H9 (cell line): ENCODE measurements around the gene GYS2. TPM values are rescaled to one million over a fixed set of nuclear protein-coding genes. Genes with fewer than 3 reads are reported as not detected.

Experiments used
- DNase-seq: peaks from one replicate; pipeline ENCODE4 v3.0.0-alpha.2; 2017
- H2AFZ ChIP-seq: one replicate; pipeline ENCODE4 v1.6.1; 2013; ENCODE audit warnings: mild to moderate bottlenecking, low read length, control low read depth, moderate library complexity
- H2AK5ac ChIP-seq: 2 replicates; pipeline ENCODE4 v1.6.1; 2013; ENCODE audit warnings: low read length, control low read depth, mixed read lengths; ENCODE audit not compliant: insufficient read length
- H2BK120ac ChIP-seq: one replicate; pipeline ENCODE4 v1.6.1; 2013; ENCODE audit warnings: low read depth, mild to moderate bottlenecking, low read length, control low read depth, inconsistent platforms; ENCODE audit not compliant: poor library complexity, severe bottlenecking
- H2BK12ac ChIP-seq: 2 replicates; pipeline ENCODE4 v1.6.1; 2013; ENCODE audit warnings: low read length, control low read depth, mixed read lengths, low read depth; ENCODE audit not compliant: insufficient read length
- H2BK15ac ChIP-seq: 2 replicates; pipeline ENCODE4 v1.6.1; 2013; ENCODE audit warnings: low read depth, low read length, control low read depth
- H2BK20ac ChIP-seq: one replicate; pipeline ENCODE4 v1.6.1; 2013; ENCODE audit warnings: low read depth, mild to moderate bottlenecking, low read length, control low read depth, inconsistent platforms; ENCODE audit not compliant: poor library complexity, severe bottlenecking
- H2BK5ac ChIP-seq: 2 replicates; pipeline ENCODE4 v1.6.1; 2013; ENCODE audit warnings: low read length, control low read depth, mixed read lengths; ENCODE audit not compliant: insufficient read length
- H3K14ac ChIP-seq: 2 replicates; pipeline ENCODE4 v1.6.1; 2013; ENCODE audit warnings: low read length, control low read depth; ENCODE audit not compliant: insufficient read depth
- H3K18ac ChIP-seq: 2 replicates; pipeline ENCODE4 v1.6.1; 2013; ENCODE audit warnings: low read depth, mild to moderate bottlenecking, mixed read lengths, low read length, control low read depth; ENCODE audit not compliant: insufficient read length
- H3K23ac ChIP-seq: 2 replicates; pipeline ENCODE4 v1.6.1; 2013; ENCODE audit warnings: low read length, control low read depth, mixed read lengths, low read depth; ENCODE audit not compliant: insufficient read length
- H3K23me2 ChIP-seq: 2 replicates; pipeline ENCODE4 v1.6.1; 2013; ENCODE audit warnings: low read depth, mild to moderate bottlenecking, mixed read lengths, low read length, control low read depth; ENCODE audit not compliant: insufficient read length, poor library complexity, severe bottlenecking
- H3K27ac ChIP-seq: 2 replicates; pipeline ENCODE4 v1.5.1; 2013; ENCODE audit warnings: low read length, control low read depth, mixed read lengths, low read depth; ENCODE audit not compliant: insufficient read length
- H3K27me3 ChIP-seq: 2 replicates; pipeline ENCODE4 v1.6.1; 2013; ENCODE audit warnings: low read length, control low read depth, inconsistent platforms; ENCODE audit not compliant: insufficient read depth
- H3K4ac ChIP-seq: 2 replicates; pipeline ENCODE4 v1.6.1; 2013; ENCODE audit warnings: low read depth, mild to moderate bottlenecking, control low read depth, inconsistent platforms, low read length, moderate library complexity
- H3K4me1 ChIP-seq: 2 replicates; pipeline ENCODE4 v1.6.1; 2013; ENCODE audit warnings: low read length, control low read depth, inconsistent platforms; ENCODE audit not compliant: insufficient read depth
- H3K4me2 ChIP-seq: 2 replicates; pipeline ENCODE4 v1.6.1; 2013; ENCODE audit warnings: low read length, control low read depth, mixed read lengths; ENCODE audit not compliant: insufficient read length, insufficient read depth
- H3K56ac ChIP-seq: 2 replicates; pipeline ENCODE4 v1.6.1; 2013; ENCODE audit warnings: low read depth, mild to moderate bottlenecking, mixed read lengths, low read length, control low read depth; ENCODE audit not compliant: insufficient read length
- H3K79me1 ChIP-seq: 2 replicates; pipeline ENCODE4 v1.6.1; 2013; ENCODE audit warnings: low read depth, mild to moderate bottlenecking, moderate library complexity, low read length, control low read depth, inconsistent platforms; ENCODE audit not compliant: insufficient read depth, poor library complexity, severe bottlenecking
- H3K79me2 ChIP-seq: 2 replicates; pipeline ENCODE4 v1.6.1; 2013; ENCODE audit warnings: low read length, control low read depth, inconsistent platforms; ENCODE audit not compliant: insufficient read depth
- H3K9ac ChIP-seq: 2 replicates; pipeline ENCODE4 v1.6.1; 2013; ENCODE audit warnings: low read length, control low read depth, mixed read lengths; ENCODE audit not compliant: insufficient read length; ENCODE audit errors: extremely low read depth
- H3K9me3 ChIP-seq: one replicate; pipeline ENCODE4 v1.6.1; 2013; ENCODE audit warnings: low read depth, low read length, inconsistent platforms; ENCODE audit not compliant: control insufficient read depth
- H3T11ph ChIP-seq: one replicate; pipeline ENCODE4 v1.6.1; 2013; ENCODE audit warnings: mild to moderate bottlenecking, low read length, control low read depth, inconsistent platforms
- H4K20me1 ChIP-seq: one replicate; pipeline ENCODE4 v1.6.1; 2013; ENCODE audit not compliant: control insufficient read depth, insufficient read length, insufficient read depth
- H4K5ac ChIP-seq: 2 replicates; pipeline ENCODE4 v1.6.1; 2013; ENCODE audit warnings: low read depth, mild to moderate bottlenecking, mixed read lengths, low read length, control low read depth; ENCODE audit not compliant: insufficient read length
- H4K8ac ChIP-seq: replicated peaks from 2 replicates; pipeline ENCODE4 v1.6.1; 2013; ENCODE audit warnings: low read length, control low read depth, mixed read lengths, low read depth; ENCODE audit not compliant: insufficient read length
- H4K91ac ChIP-seq: 2 replicates; pipeline ENCODE4 v1.6.1; 2013; ENCODE audit warnings: low read depth, mild to moderate bottlenecking, moderate library complexity, mixed read lengths, low read length, control low read depth; ENCODE audit not compliant: insufficient read length
- H3K27ac Mint-ChIP-seq, 3 experiments: 2 replicates in 2 of 3; 3 replicates in 1 of 3; pipeline ENCODE4 v1.8.0; 2020 to 2021; ENCODE audit warnings: mixed read lengths in 3 of 3, mild to moderate bottlenecking in 1 of 3, moderate library complexity in 1 of 3
- H3K27me3 Mint-ChIP-seq: 2 replicates; pipeline ENCODE4 v1.8.0; 2021; ENCODE audit warnings: low read depth, mild to moderate bottlenecking, moderate library complexity, mixed read lengths
- H3K36me3 Mint-ChIP-seq, 3 experiments: 2 replicates in 2 of 3; 3 replicates in 1 of 3; pipeline ENCODE4 v1.8.0; 2020 to 2021; ENCODE audit warnings: low read depth in 3 of 3, mixed read lengths in 3 of 3; ENCODE audit not compliant: insufficient read depth in 1 of 3
- H3K4me1 Mint-ChIP-seq, 2 experiments: 2 replicates each; pipeline ENCODE4 v1.8.0; 2020; ENCODE audit warnings: mixed read lengths in 2 of 2
- H3K4me3 Mint-ChIP-seq, 2 experiments: 2 replicates in 1 of 2; 3 replicates in 1 of 2; pipeline ENCODE4 v1.8.0; 2020 to 2021; ENCODE audit warnings: mild to moderate bottlenecking in 2 of 2, mixed read lengths in 2 of 2, moderate library complexity in 1 of 2
- H3K9me3 Mint-ChIP-seq, 2 experiments: 2 replicates in 1 of 2; 3 replicates in 1 of 2; pipeline ENCODE4 v1.8.0; 2020; ENCODE audit warnings: mild to moderate bottlenecking in 2 of 2, mixed read lengths in 2 of 2, moderate library complexity in 1 of 2
- CTCF ChIP-seq: fragments of 200-600 bp; sonication (generic); conservative IDR thresholded peaks from 3 replicates; pipeline ENCODE4 v1.8.0; 2021; ENCODE audit warnings: antibody characterized with exemption, mild to moderate bottlenecking
- WGBS: extraction: QIAGEN DNeasy Blood & Tissue Kit; methylation state at CpG from one replicate; pipeline ENCODE4 v1.1.7; 2013; ENCODE audit warnings: missing lambda C conversion rate, low lambda C conversion rate, mixed read lengths; ENCODE audit not compliant: insufficient read length; ENCODE audit errors: extremely low coverage; 5-methylcytosine and 5-hydroxymethylcytosine counted together
- total RNA-seq: library from RNA; stranded (reverse); gene quantifications from 2 replicates; pipeline ENCODE4 v1.2.1, GENCODE V29; 2021

GYS2 gene
- total RNA-seq, 1 experiment from 2014 or later, result not detected

- Mint-ChIP-seq H3K27me3 (no peaks in the 10 kb centered on the region; the same call in 1 of the 2 replicates), H3K4me3 (no peak overlapping the region), H3K4me1 (no peaks in the 10 kb centered on the region), H3K27ac (no peak overlapping the region; a peak in 1 of 7 replicates), H3K9me3 (peaks cover 0 to 3% of the 10 kb centered on the region in 2 experiments; a peak in 1 of 5 replicates), H3K36me3 (no peaks in the 10 kb centered on the region)
- H3T11ph ChIP-seq, result no peak overlapping the region
- H4K5ac ChIP-seq, result no peak overlapping the region
- no peaks in the 10 kb centered on the region for H3K9me3 ChIP-seq
- H2BK5ac ChIP-seq, result no peak overlapping the region
- H3K27me3 ChIP-seq, result no peaks in the 10 kb centered on the region
- H2BK15ac ChIP-seq, result no peak overlapping the region
- H3K23ac ChIP-seq, result no peak overlapping the region
- no peak overlapping the region for H2AK5ac ChIP-seq
- H3K27ac ChIP-seq, result no peak overlapping the region
- H3K23me2 ChIP-seq, result no peaks in the 10 kb centered on the region
- H3K9ac ChIP-seq, result no peak overlapping the region
- no peak for TF ChIP-seq CTCF
- no peak overlapping the region for H3K4me2 ChIP-seq
- no peak overlapping the region for H2AFZ ChIP-seq
- H3K18ac ChIP-seq, result no peak overlapping the region
- no peak overlapping the region for H4K91ac ChIP-seq
- H3K56ac ChIP-seq, result no peak overlapping the region
- no peak overlapping the region for H3K4ac ChIP-seq
- no peaks in the 10 kb centered on the region for H3K79me2 ChIP-seq
- H3K4me1 ChIP-seq, result no peaks in the 10 kb centered on the region
- no peaks in the 10 kb centered on the region for H4K20me1 ChIP-seq
- H2BK12ac ChIP-seq, result no peak overlapping the region
- no peak for DNase-seq
- no CpG with 5 or more reads among the region's 3 CpGs for WGBS
- H3K14ac ChIP-seq, result no peak overlapping the region
- H4K8ac ChIP-seq, result no peak overlapping the region
- H2BK20ac ChIP-seq, result no peak overlapping the region
- H3K79me1 ChIP-seq, result no peaks in the 10 kb centered on the region
- H2BK120ac ChIP-seq, result no peak overlapping the region
These were observed 12.4 kb upstream of the GYS2 start for GRCh38 chr12:21617030-21617429.
